ENCODE data around the gene GSS. TPM values are rescaled to one million over a fixed set of nuclear protein-coding genes. Genes with fewer than 3 reads are reported as not detected.

GSS gene
- total and polyA plus RNA-seq, 2 donors (not counting 3 experiments of a cell fraction or from before 2014, with no cell fraction given) = 47.9 to 65.1 TPM

GRCh38 chr20:34954904-34955230 lies 739 bp downstream of the GSS start:
- peak; percentile 35 for TF ChIP-seq MAX (IDR thresholded peaks at IDR 0.05; ENCODE audit: insufficient read depth, insufficient read length)
- TF ChIP-seq POLR2A (IDR thresholded peaks at IDR 0.05; ENCODE audit: low read depth, low read length) = no peak
- H2AFZ ChIP-seq (ENCODE audit: low read depth, low read length) = peak overlapping the region; percentile 66
- H4K20me1 ChIP-seq (replicated peaks; ENCODE audit: control insufficient read depth, extremely low read depth, insufficient read depth, low read length) = no peaks in the 10 kb centered on the region
- H3K79me2 ChIP-seq (ENCODE audit: control insufficient read depth, insufficient read depth, low read length) = peaks cover 6% of the 10 kb centered on the region
- peak overlapping the region; percentile 58 to 84 (median 70) for H3K4me3 ChIP-seq (replicated peaks in 1 of 3; ENCODE audit: insufficient read depth in 1 of 3, low read depth in 1 of 3, low read length in 3 of 3)
- POLR2A ChIA-PET = interaction anchor here (1.5 kb wide), 2 partner anchors 47 to 79 kb away, joined by 4 to 15 read pairs; partner anchors contain the start of gene ACSS2
- DNase-seq (ENCODE audit: low read depth, low spot score) (no peak), FAIRE-seq (peak; percentile 8)
- H3K4me2 ChIP-seq (ENCODE audit: insufficient read depth, low read length) = peak overlapping the region; percentile 94
- peaks cover 17% of the 10 kb centered on the region for H3K4me1 ChIP-seq (ENCODE audit: control insufficient read depth, extremely low read depth, insufficient read depth, low read length)
- no peaks in the 10 kb centered on the region for H3K36me3 ChIP-seq (ENCODE audit: control insufficient read depth in 2 of 2, extremely low read depth in 1 of 2, insufficient read depth in 2 of 2, low read length in 2 of 2)
- H3K9ac ChIP-seq (replicated peaks; ENCODE audit: extremely low read depth, insufficient read depth, low read length) = peak overlapping the region; percentile 86
- no TSS peak for BruUV-seq (replicated peaks)
- dilution Hi-C loops (cut with MboI; ENCODE audit: extremely low pct_ligation_motif_present, low sequenced_read_pairs) (no loop called here), intact Hi-C loops (cut with micrococcal nuclease) (loop anchor here (1.0 to 5.0 kb wide), 4 partner anchors 48 to 138 kb away; partner anchors contain the start of genes ACSS2 and TRPC4AP)
- no peaks in the 10 kb centered on the region for H3K9me1 ChIP-seq (replicated peaks; ENCODE audit: control insufficient read depth, extremely low read depth, insufficient read depth, low read length)
- CTCF ChIA-PET = interaction anchor here (1.5 to 5.8 kb wide), 6 partner anchors 14 to 119 kb away, joined by 5 to 182 read pairs (median 8); partner anchors contain the start of genes ACSS2 and GGT7
- H3K27ac ChIP-seq (ENCODE audit: insufficient read depth, low read depth, low read length) = peak overlapping the region; percentile 65
- no peaks in the 10 kb centered on the region for H3K27me3 ChIP-seq (ENCODE audit: control insufficient read depth in 2 of 2, insufficient read depth in 2 of 2, low read length in 2 of 2)
- no peaks in the 10 kb centered on the region for H3K9me3 ChIP-seq (replicated peaks; ENCODE audit: control insufficient read depth, insufficient read depth, low read length)

GRCh38 chr20:34953960-34954359 lies 1.6 kb downstream of the GSS start:
- Histone ChIP-seq H3K4me2 (ENCODE audit: insufficient read depth, low read length) (no peak overlapping the region), H3K9me3 (replicated peaks; ENCODE audit: control insufficient read depth, insufficient read depth, low read length) (no peaks in the 10 kb centered on the region), H3K9ac (replicated peaks; ENCODE audit: extremely low read depth, insufficient read depth, low read length) (no peak overlapping the region), H3K36me3 (ENCODE audit: control insufficient read depth in 2 of 2, extremely low read depth in 1 of 2, insufficient read depth in 2 of 2, low read length in 2 of 2) (no peaks in the 10 kb centered on the region), H3K4me1 (ENCODE audit: control insufficient read depth, extremely low read depth, insufficient read depth, low read length) (peaks cover 17% of the 10 kb centered on the region), H2AFZ (ENCODE audit: low read depth, low read length) (no peak overlapping the region), H4K20me1 (replicated peaks; ENCODE audit: control insufficient read depth, extremely low read depth, insufficient read depth, low read length) (no peaks in the 10 kb centered on the region), H3K9me1 (replicated peaks; ENCODE audit: control insufficient read depth, extremely low read depth, insufficient read depth, low read length) (no peaks in the 10 kb centered on the region), H3K27me3 (ENCODE audit: control insufficient read depth in 2 of 2, insufficient read depth in 2 of 2, low read length in 2 of 2) (no peaks in the 10 kb centered on the region), H3K4me3 (replicated peaks in 1 of 3; ENCODE audit: insufficient read depth in 1 of 3, low read depth in 1 of 3, low read length in 3 of 3) (no peak overlapping the region), H3K79me2 (ENCODE audit: control insufficient read depth, insufficient read depth, low read length) (peaks cover 6% of the 10 kb centered on the region), H3K27ac (ENCODE audit: insufficient read depth, low read depth, low read length) (no peak overlapping the region)
- dilution Hi-C loops (cut with MboI; ENCODE audit: extremely low pct_ligation_motif_present, low sequenced_read_pairs) = no loop called here
- ChIA-PET POLR2A (no interaction called here), CTCF (interaction anchor here (1.1 kb wide), 1 partner anchor 47 kb away, joined by 3 read pairs; no protein-coding TSS in a partner anchor)
- FAIRE-seq (no peak), DNase-seq (ENCODE audit: low read depth, low spot score) (no peak)
- no TSS peak for BruUV-seq (replicated peaks)
- no peak for TF ChIP-seq MAX (IDR thresholded peaks at IDR 0.05; ENCODE audit: insufficient read depth, insufficient read length)
- no peak for TF ChIP-seq CTCF (IDR thresholded peaks at IDR 0.05; ENCODE audit: extremely low read depth in 1 of 2, insufficient read depth in 1 of 2, low read depth in 1 of 2, low read length in 2 of 2)
- no peak for TF ChIP-seq POLR2A (IDR thresholded peaks at IDR 0.05; ENCODE audit: low read depth, low read length)
- no peak for TF ChIP-seq EZH2 (IDR thresholded peaks at IDR 0.05; ENCODE audit: borderline replicate concordance, low read depth, low read length, severe bottlenecking)
- TF ChIP-seq FOS (IDR thresholded peaks at IDR 0.05; ENCODE audit: borderline replicate concordance, insufficient read depth, low read length) = no peak
- TF ChIP-seq POLR2AphosphoS5 (IDR thresholded peaks at IDR 0.05; ENCODE audit: insufficient read depth, low read depth, low read length) = no peak
- intact Hi-C loops (cut with micrococcal nuclease) = loop anchor here (2.0 kb wide), 1 partner anchor 139 kb away; the partner anchor contains the start of gene TRPC4AP

All from endothelial cell of umbilical vein (primary cell).